Measurements from ENCODE around the gene XPC. TPM values are rescaled to one million over a fixed set of nuclear protein-coding genes. Genes with fewer than 3 reads are reported as not detected.
"Not testable (repeated sequence)": the region's sequence is repeated elsewhere in the genome, so short reads cannot be mapped to it uniquely, and the experiment has no call there.

Gene XPC
- 10 to 100 TPM; 33.0 to 40.0 TPM for total RNA-seq
- polyA plus RNA-seq (2013, experiment 1 of 2) = 37.6 TPM
- polyA plus RNA-seq (2013, experiment 2 of 2) = 34.9 TPM
- long read RNA-seq, experiment 1, partial matches to known transcripts = 11 of 18 reads
- long read RNA-seq, experiment 1, other reads (novel, unspliced or antisense) = 3 of 18 reads
- long read RNA-seq, experiment 2, transcript XPC-201 (16 exons, 3,832 nt) = major isoform, 117 of 145 reads
- long read RNA-seq, experiment 2, partial matches to known transcripts = 13 of 145 reads
- long read RNA-seq, experiment 2, other reads (novel, unspliced or antisense) = 15 of 145 reads
- long read RNA-seq, experiment 3, transcript XPC-201 (16 exons, 3,832 nt) = major isoform, 152 of 202 reads
- long read RNA-seq, experiment 3, partial matches to known transcripts = 25 of 202 reads
- long read RNA-seq, experiment 3, other reads (novel, unspliced or antisense) = 25 of 202 reads
- long read RNA-seq, experiment 4, partial matches to known transcripts = 4 of 7 reads
- long read RNA-seq, experiment 4, other reads (novel, unspliced or antisense) = 3 of 7 reads

DNA sequence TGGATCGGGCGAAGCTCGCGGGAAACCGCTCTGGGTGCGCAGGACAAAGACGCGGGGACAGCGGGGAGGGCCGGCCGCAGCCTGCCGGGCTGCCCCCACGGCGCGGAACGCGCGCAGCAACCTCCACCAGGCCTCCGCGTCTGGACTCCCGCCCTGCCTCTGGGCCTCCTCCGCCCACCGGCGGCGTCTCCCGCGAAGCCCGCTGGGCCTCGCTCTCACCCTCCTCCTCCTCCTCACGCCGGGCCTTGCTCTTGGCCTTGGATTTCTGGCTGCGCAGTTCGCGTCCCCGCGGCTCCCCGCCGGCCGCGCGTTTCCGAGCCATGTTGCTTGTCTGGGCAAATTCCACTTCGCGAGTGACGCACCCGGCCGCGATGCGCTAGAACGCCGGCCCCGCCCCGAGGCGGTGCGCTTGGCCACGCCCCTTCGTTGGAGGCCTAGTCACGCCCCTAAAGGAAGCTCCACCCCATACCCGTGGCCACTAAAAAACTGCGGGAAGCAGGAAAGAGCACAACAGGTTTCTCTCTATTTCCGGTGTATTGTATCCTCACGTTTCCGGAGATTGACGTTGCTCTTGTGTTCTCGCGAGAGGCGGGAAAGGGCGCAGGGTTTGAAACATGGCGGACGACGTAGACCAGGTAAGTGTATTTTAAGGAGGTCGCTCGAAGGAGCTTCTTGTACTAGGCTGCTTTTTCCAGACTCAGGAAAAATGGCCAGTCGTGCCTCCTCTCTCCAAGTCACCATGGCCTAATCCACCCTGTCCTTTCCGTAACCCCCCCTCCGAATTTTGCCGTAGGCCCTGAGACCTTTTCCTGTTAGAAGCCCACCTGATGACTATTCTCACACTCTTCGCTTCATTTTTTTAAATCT, at the start of gene XPC, which contains the start of gene LSM3:
XPC (minus strand) TSS at position 355 of the 867 bp plus-strand sequence; CDS start at position 322, 33 bp downstream.
LSM3 (plus strand) TSS at position 571 of the 867 bp plus-strand sequence; CDS start at position 615, 44 bp downstream.
- Histone ChIP-seq H3K4me1 (ENCODE audit: control insufficient read depth, insufficient read depth, low read length) (no peaks in the 10 kb centered on the region), H3K27ac (ENCODE audit: low read depth, low read length) (peak within 1 kb of the TSS; percentile 83), H3K4me3 (ENCODE audit: low read length) (peak within 1 kb of the TSS; percentile 89), H3K9me3 (ENCODE audit: control insufficient read depth, low read length) (no peaks in the 10 kb centered on the region), H3K9ac (ENCODE audit: extremely low read depth, low read length, poor library complexity, severe bottlenecking) (peak within 1 kb of the TSS; percentile 86), H3K27me3 (ENCODE audit: control insufficient read depth, insufficient read depth, low read length, poor library complexity, severe bottlenecking) (no peaks in the 10 kb centered on the region), H3K36me3 (ENCODE audit: control insufficient read depth, insufficient read depth, low read length) (peaks cover 25% of the 10 kb centered on the region)
- 0 to 1% methylated on average over 40 to 78 of the region's 78 CpGs for WGBS, 2 experiments (ENCODE audit: insufficient coverage in 1 of 2, insufficient read length in 1 of 2)
- TF ChIP-seq, protein P1, sequence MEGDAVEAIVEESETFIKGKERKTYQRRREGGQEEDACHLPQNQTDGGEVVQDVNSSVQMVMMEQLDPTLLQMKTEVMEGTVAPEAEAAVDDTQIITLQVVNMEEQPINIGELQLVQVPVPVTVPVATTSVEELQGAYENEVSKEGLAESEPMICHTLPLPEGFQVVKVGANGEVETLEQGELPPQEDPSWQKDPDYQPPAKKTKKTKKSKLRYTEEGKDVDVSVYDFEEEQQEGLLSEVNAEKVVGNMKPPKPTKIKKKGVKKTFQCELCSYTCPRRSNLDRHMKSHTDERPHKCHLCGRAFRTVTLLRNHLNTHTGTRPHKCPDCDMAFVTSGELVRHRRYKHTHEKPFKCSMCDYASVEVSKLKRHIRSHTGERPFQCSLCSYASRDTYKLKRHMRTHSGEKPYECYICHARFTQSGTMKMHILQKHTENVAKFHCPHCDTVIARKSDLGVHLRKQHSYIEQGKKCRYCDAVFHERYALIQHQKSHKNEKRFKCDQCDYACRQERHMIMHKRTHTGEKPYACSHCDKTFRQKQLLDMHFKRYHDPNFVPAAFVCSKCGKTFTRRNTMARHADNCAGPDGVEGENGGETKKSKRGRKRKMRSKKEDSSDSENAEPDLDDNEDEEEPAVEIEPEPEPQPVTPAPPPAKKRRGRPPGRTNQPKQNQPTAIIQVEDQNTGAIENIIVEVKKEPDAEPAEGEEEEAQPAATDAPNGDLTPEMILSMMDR (conservative IDR thresholded peaks at IDR 0.05) = no peak
- Mint-ChIP-seq H3K4me1 (peaks cover 35% of the 10 kb centered on the region), H3K4me3 (peak within 1 kb of the TSS; percentile 98), H3K27me3 (ENCODE audit: insufficient read depth) (no peaks in the 10 kb centered on the region), H3K9me3 (no peaks in the 10 kb centered on the region), H3K27ac (peak within 1 kb of the TSS; percentile 100), H3K36me3 (ENCODE audit: low read depth) (peaks cover 17% of the 10 kb centered on the region)
- peak; percentile 98 for DNase-seq

DNA sequence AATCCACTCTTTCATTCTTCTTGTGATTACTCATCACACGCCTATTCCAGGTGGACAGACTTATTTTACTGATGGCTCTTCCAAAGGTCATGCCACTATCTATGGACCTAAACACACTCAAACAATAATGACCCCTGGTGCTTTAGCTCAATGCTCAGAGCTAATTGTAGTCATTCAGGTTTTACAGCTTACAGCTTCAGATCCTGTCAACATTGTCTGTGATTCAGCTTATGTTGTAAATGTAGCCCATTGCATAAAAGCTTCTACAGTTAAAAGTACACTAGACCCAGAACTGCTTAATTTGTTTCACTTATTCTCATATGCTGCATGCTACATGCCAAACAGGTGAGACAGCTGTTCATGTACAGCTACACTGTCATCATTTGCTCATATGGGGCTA, 49.5 kb upstream of the XPC start:
- Histone ChIP-seq H3K4me3 (ENCODE audit: low read length) (no peak overlapping the region), H3K27ac (ENCODE audit: low read depth, low read length) (no peak overlapping the region), H3K27me3 (ENCODE audit: control insufficient read depth, insufficient read depth, low read length, poor library complexity, severe bottlenecking) (peaks cover 93% of the 10 kb centered on the region), H3K4me1 (ENCODE audit: control insufficient read depth, insufficient read depth, low read length) (peaks cover 2% of the 10 kb centered on the region), H3K9me3 (ENCODE audit: control insufficient read depth, low read length) (no peaks in the 10 kb centered on the region), H3K9ac (ENCODE audit: extremely low read depth, low read length, poor library complexity, severe bottlenecking) (no peak overlapping the region), H3K36me3 (ENCODE audit: control insufficient read depth, insufficient read depth, low read length) (no peaks in the 10 kb centered on the region)
- peaks cover 13% of the 10 kb centered on the region for H3K9me3 Mint-ChIP-seq
- DNase-seq = no peak
- peaks cover 17% of the 10 kb centered on the region for H3K4me1 Mint-ChIP-seq
- TF ChIP-seq, protein P1 (conservative IDR thresholded peaks at IDR 0.05) = no peak
- H3K27me3 Mint-ChIP-seq (ENCODE audit: insufficient read depth) = peaks cover 100% of the 10 kb centered on the region
- no peaks in the 10 kb centered on the region for H3K36me3 Mint-ChIP-seq (ENCODE audit: low read depth)
- WGBS, 2 experiments (ENCODE audit: insufficient coverage in 1 of 2, insufficient read length in 1 of 2) = 33 to 38% methylated on average over 1 of the region's 1 CpG
- no peak overlapping the region for H3K27ac Mint-ChIP-seq
- no peak overlapping the region for H3K4me3 Mint-ChIP-seq

DNA sequence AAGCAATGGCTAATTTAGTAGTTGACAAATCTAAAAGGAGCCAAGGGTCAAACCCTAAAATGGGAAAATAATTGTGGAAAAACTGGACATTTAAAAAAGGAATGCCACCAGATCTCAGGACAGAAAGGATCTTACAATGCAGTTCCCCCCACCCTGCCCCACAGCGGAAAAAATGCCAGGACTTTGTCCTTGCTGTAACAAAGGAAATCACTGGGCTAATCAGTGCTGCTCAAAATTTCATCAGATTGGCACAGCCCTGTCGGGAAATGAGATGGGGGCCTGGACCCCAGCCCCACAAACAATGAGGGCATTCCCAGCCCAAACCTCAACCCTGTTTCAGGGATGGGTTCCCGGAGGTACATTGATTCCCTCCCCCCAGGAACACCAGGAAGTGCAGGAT, 48.0 kb upstream of the XPC start:
- H3K27ac ChIP-seq (ENCODE audit: low read depth, low read length); H3K9me3 ChIP-seq (ENCODE audit: control insufficient read depth, low read length); H3K27ac Mint-ChIP-seq; H3K36me3 Mint-ChIP-seq (ENCODE audit: low read depth); H3K4me3 ChIP-seq (ENCODE audit: low read length); H3K4me1 ChIP-seq (ENCODE audit: control insufficient read depth, insufficient read depth, low read length); H3K9ac ChIP-seq (ENCODE audit: extremely low read depth, low read length, poor library complexity, severe bottlenecking); H3K4me3 Mint-ChIP-seq; H3K36me3 ChIP-seq (ENCODE audit: control insufficient read depth, insufficient read depth, low read length): not testable (repeated sequence)
- H3K9me3 Mint-ChIP-seq = peaks cover 23% of the 10 kb centered on the region
- peaks cover 12% of the 10 kb centered on the region for H3K4me1 Mint-ChIP-seq
- H3K27me3 ChIP-seq (ENCODE audit: control insufficient read depth, insufficient read depth, low read length, poor library complexity, severe bottlenecking) = peaks cover 85% of the 10 kb centered on the region
- peaks cover 90% of the 10 kb centered on the region for H3K27me3 Mint-ChIP-seq (ENCODE audit: insufficient read depth)
- WGBS, 2 experiments (ENCODE audit: insufficient coverage in 1 of 2, insufficient read length in 1 of 2) = 83 to 88% methylated on average over 3 of the region's 3 CpGs
- DNase-seq = peak; percentile 33

Measured in endodermal cell (in vitro differentiated cells).